ENCODE data around the gene TMEM255B.
"Not testable (repeated sequence)": the region's sequence is repeated elsewhere in the genome, so short reads cannot be mapped to it uniquely, and the experiment has no call there.

TMEM255B gene

GRCh38 chr13:113758651-113759524 is at the start of gene TMEM255B:
TMEM255B (plus strand) TSS chr13:113759226; CDS start chr13:113759270, 44 bp downstream.
- peak; percentile 71 for DNase-seq (ENCODE audit: low read depth)

GRCh38 chr13:113722921-113723320 is 36.1 kb upstream of the TMEM255B start:
- no peak for DNase-seq (ENCODE audit: low read depth)

DNA sequence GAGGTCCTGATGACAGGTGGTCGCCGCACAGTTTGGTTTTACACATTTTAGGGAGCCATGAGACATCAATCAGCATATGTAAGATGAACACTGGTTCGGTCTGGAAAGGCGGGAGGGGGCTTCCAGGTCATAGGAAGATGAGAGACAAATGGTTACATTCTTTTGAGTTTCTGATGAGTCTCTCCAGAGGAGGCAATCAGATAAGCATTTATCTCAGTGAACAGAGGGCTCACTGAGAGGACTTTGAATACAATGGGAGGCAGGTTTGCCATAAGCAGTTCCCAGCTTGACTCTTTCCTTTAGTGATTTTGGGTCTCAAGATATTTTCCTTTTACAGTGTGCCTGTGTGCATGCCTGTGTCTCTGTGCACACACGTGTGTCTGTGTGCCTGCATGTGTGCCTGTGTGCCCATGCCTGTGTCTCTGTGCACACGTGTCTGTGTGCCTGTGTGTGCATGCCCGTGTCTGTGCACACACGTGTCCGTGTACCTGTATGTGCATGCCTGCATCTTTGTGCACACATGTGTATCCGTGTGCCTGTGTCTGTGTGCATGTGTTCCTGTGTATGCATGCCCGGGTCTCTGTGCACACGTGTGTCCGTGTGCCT is 35.5 kb upstream of the TMEM255B start:
- DNase-seq (ENCODE audit: low read depth) = no peak

GRCh38 chr13:113724016-113724758 is 34.8 kb upstream of the TMEM255B start:
- DNase-seq (ENCODE audit: low read depth) = no peak

- peak; percentile 82 for DNase-seq (ENCODE audit: low read depth)
Measured at GRCh38 chr13:113724780-113725315, 34.2 kb upstream of the TMEM255B start.

DNA sequence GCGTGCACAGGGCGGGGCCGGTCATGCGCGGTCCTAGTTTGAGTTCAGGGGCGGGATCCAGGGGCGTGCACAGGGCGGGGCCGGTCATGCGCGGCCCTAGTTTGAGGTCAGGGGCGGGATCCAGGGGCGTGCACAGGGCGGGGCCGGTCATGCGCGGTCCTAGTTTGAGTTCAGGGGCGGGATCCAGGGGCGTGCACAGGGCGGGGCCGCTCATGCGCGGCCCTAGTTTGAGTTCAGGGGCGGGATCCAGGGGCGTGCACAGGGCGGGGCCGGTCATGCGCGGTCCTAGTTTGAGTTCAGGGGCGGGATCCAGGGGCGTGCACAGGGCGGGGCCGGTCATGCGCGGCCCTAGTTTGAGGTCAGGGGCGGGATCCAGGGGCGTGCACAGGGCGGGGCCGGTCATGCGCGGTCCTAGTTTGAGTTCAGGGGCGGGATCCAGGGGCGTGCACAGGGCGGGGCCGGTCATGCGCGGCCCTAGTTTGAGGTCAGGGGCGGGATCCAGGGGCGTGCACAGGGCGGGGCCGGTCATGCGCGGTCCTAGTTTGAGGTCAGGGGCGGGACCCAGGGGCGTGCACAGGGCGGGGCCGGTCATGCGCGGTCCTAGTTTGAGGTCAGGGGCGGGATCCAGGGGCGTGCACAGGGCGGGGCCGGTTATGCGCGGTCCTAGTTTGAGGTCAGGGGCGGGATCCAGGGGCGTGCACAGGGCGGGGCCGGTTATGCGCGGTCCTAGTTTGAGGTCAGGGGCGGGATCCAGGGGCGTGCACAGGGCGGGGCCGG is 33.5 kb upstream of the TMEM255B start:
- DNase-seq (ENCODE audit: low read depth) = peak; percentile 36

GRCh38 chr13:113726106-113726821 is 32.8 kb upstream of the TMEM255B start:
- not testable (repeated sequence) for DNase-seq (ENCODE audit: low read depth)

GRCh38 chr13:113726961-113727411 is 32.0 kb upstream of the TMEM255B start:
- DNase-seq (ENCODE audit: low read depth) = no peak

- DNase-seq (ENCODE audit: low read depth) = no peak
Measured at GRCh38 chr13:113728571-113729054, 30.4 kb upstream of the TMEM255B start.

DNA sequence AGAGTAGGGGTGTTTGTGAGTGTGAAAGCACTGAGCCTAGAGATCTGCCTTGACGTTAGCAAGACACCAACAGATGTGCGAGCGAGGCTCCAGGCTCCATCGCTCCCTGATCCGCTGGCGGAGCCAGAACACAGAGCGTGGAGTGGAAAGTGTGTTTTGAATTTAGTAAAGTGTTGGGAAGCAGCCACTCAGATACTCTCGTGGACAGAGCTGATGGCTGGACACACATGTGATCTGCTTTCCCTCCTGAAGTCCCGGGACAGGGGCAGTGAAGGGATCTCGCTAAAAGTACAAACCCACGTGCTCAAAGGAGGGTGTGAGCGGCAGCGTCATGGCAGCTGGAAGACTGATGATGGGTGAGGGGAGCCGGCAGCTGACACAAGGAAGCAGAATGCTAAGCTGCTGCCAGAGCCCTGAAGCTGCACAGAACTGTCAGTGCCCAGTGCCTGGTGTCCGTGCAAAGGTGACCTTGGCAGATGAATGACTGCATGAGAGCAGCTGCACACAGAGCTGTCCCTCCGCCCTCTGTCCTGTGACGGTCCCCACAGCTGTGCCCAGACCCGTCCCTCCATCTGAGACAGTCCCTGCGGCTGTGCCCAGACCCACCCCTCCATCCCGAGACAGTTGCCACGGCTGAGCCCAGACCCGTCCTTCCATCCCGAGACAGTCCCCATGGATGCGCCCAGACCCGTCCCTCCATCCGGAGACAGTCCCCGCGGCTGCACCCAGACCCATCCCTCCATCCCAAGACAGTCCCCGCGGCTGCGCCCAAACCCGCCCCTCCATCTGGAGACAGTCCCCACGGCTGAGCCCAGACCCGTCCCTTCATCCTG is 29.6 kb upstream of the TMEM255B start:
- no peak for DNase-seq (ENCODE audit: low read depth)

- no peak for DNase-seq (ENCODE audit: low read depth)
Measured at GRCh38 chr13:113730258-113730691, 28.8 kb upstream of the TMEM255B start.

GRCh38 chr13:113730831-113731191 is 28.2 kb upstream of the TMEM255B start:
- no peak for DNase-seq (ENCODE audit: low read depth)

GRCh38 chr13:113731192-113732175 is 27.5 kb upstream of the TMEM255B start:
- DNase-seq (ENCODE audit: low read depth) = no peak

- DNase-seq (ENCODE audit: low read depth) = no peak
Measured at GRCh38 chr13:113732176-113732960, 26.7 kb upstream of the TMEM255B start.

DNA sequence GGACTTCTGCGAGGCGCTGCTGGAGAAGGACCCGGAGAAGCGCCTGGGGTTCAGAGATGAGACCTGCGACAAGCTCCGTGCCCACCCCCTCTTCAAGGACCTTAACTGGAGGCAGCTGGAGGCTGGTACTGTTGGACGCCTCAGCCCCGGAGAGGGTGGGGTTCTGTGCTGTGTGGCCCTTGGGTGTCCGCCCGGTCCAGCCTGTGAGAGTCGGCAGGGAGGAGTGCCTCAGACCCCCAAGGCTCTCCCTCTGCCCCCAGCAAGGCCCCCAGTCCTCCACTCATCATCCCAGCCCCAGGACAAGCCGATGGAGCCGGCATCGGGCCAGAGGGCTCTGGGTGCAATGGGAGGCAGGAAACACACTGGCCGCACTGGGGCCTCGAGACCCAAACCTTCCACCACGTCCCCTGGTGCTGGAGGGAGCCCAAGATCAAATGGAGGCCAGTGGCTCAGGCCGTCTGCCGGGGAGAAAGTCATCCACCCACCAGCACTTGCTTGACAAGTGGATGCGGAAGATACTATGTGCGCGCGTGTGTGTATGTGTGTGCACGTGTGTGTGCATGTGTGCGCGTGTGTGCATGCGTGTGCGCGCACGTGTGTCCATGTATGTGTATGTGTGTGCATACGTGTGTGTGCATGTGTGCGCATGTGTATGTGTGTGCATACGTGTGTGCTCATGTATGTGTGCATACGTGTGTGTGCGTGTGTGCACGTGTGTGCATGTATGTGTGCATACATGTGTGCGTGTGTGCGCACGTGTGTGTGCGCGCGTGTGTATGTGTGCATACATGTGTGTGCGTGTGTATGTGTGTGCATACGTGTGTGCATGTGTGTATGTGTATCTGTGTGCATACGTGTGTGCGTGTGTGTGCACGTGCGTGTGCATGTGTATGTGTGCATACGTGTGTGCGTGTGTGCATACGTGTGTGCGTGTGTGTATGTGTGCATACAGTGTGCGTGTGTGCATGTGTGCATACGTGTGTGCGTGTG is 25.8 kb upstream of the TMEM255B start:
- DNase-seq (ENCODE audit: low read depth) = no peak

- no peak for DNase-seq (ENCODE audit: low read depth)
Measured at GRCh38 chr13:113734099-113734825, 24.8 kb upstream of the TMEM255B start.
